H1 (cell line): Measurements from ENCODE around the gene CACNA2D3. TPM values are rescaled to one million over a fixed set of nuclear protein-coding genes. Genes with fewer than 3 reads are reported as not detected.

ENCODE experiments used
- CTCF ChIA-PET: fragments of 300-600 bp; sonication (Branson Sonifier 250); formaldehyde crosslinking; loops from one replicate; lab custom pipeline; 2021; ENCODE audit not compliant: partially characterized antibody; lab: Charles Lee
- POLR2A ChIA-PET: fragments of 300-600 bp; sonication (Branson Sonifier 250); formaldehyde crosslinking; loops from one replicate; lab custom pipeline; 2021; ENCODE audit warnings: inconsistent platforms; ENCODE audit not compliant: partially characterized antibody; lab: Charles Lee
- DNase-seq, 2 experiments: peaks; one replicate each; pipeline versions ENCODE4 v3.0.0 to v3.0.0-alpha.2; 2010 to 2022; ENCODE audit warnings: low spot score in 2 of 2, low read depth in 1 of 2, mixed read lengths in 1 of 2
- FAIRE-seq: peaks from 2 replicates; lab custom pipeline; 2011; peaks lifted over from hg19 to GRCh38; lab: Jason Lieb, UNC
- H2AFZ ChIP-seq: 2 replicates; pipeline ENCODE4 v1.8.1; 2012; ENCODE audit warnings: low read length, inconsistent platforms
- H2AK5ac ChIP-seq: 2 replicates; pipeline ENCODE4 v1.6.1; 2013; ENCODE audit warnings: low read depth, low read length
- H2BK120ac ChIP-seq: replicated peaks from 2 replicates; pipeline ENCODE3; 2013; ENCODE audit warnings: low read depth, low read length, inconsistent platforms
- H2BK12ac ChIP-seq: 2 replicates; pipeline ENCODE4 v1.6.1; 2013; ENCODE audit warnings: low read depth, low read length
- H2BK15ac ChIP-seq: 2 replicates; pipeline ENCODE4 v1.6.1; 2013; ENCODE audit warnings: low read length
- H2BK20ac ChIP-seq: 2 replicates; pipeline ENCODE4 v1.6.1; 2013; ENCODE audit warnings: low read length
- H2BK5ac ChIP-seq: 2 replicates; pipeline ENCODE4 v1.6.1; 2013; ENCODE audit warnings: low read depth, low read length
- H3K14ac ChIP-seq: 2 replicates; pipeline ENCODE4 v1.6.1; 2013; ENCODE audit warnings: inconsistent platforms; ENCODE audit not compliant: insufficient read length
- H3K18ac ChIP-seq: 2 replicates; pipeline ENCODE4 v1.6.1; 2013; ENCODE audit warnings: low read length; ENCODE audit errors: extremely low read depth
- H3K23ac ChIP-seq: 2 replicates; pipeline ENCODE4 v1.6.1; 2013; ENCODE audit warnings: inconsistent platforms; ENCODE audit not compliant: insufficient read length
- H3K23me2 ChIP-seq: 2 replicates; pipeline ENCODE4 v1.6.1; 2013; ENCODE audit warnings: low read depth, low read length
- H3K27ac ChIP-seq: 2 replicates; pipeline ENCODE4 v1.6.1; 2011; ENCODE audit warnings: low read depth, low read length, inconsistent platforms
- H3K27me3 ChIP-seq, 4 experiments: replicated peaks in 1 of 4; 1 replicate in 1 of 4; 2 replicates in 3 of 4; pipeline versions ENCODE4 v1.6.1 to v1.8.1; 2011 to 2013; ENCODE audit warnings: low read length in 3 of 4, mild to moderate bottlenecking in 3 of 4, inconsistent platforms in 2 of 4, mixed read lengths in 2 of 4, moderate library complexity in 1 of 4; ENCODE audit not compliant: control insufficient read depth in 3 of 4, insufficient read depth in 3 of 4; ENCODE audit errors: extremely low read depth in 1 of 4
- H3K36me3 ChIP-seq, 4 experiments: 2 replicates each; pipeline versions ENCODE4 v1.6.1 to v1.8.1; 2011 to 2013; ENCODE audit warnings: mild to moderate bottlenecking in 4 of 4, low read length in 3 of 4, moderate library complexity in 2 of 4, control low read depth in 1 of 4, inconsistent platforms in 1 of 4; ENCODE audit not compliant: insufficient read depth in 4 of 4, control insufficient read depth in 2 of 4
- H3K4ac ChIP-seq: replicated peaks from 2 replicates; pipeline ENCODE3; 2013; ENCODE audit warnings: low read length, low read depth, mixed read lengths, inconsistent platforms; ENCODE audit not compliant: insufficient read length
- H3K4me1 ChIP-seq, 4 experiments: replicated peaks in 1 of 4; 1 replicate in 1 of 4; 2 replicates in 3 of 4; pipeline versions ENCODE4 v1.6.1 to v1.8.1; 2011 to 2013; ENCODE audit warnings: low read length in 3 of 4, inconsistent platforms in 2 of 4, mixed read lengths in 1 of 4; ENCODE audit not compliant: insufficient read depth in 4 of 4, control insufficient read depth in 3 of 4
- H3K4me2 ChIP-seq, 2 experiments: 2 replicates each; pipeline versions ENCODE4 v1.6.1 to v1.8.1; 2011 to 2013; ENCODE audit warnings: low read depth in 2 of 2, low read length in 2 of 2, control low read depth in 1 of 2, inconsistent platforms in 1 of 2, mild to moderate bottlenecking in 1 of 2; ENCODE audit not compliant: insufficient read depth in 1 of 2
- H3K4me3 ChIP-seq, 4 experiments: fragments of 200-600, 300-600 bp in 1 of 4; sonication (generic), shearing (Covaris generic), sonication (Bioruptor Twin) in 1 of 4; 2 replicates each; pipeline versions ENCODE4 v1.5.1 to v1.8.1; 2011 to 2016; ENCODE audit warnings: low read length in 4 of 4, low read depth in 3 of 4, control low read depth in 2 of 4, inconsistent platforms in 2 of 4, mild to moderate bottlenecking in 2 of 4, mixed read lengths in 1 of 4, moderate library complexity in 1 of 4; ENCODE audit not compliant: insufficient read depth in 2 of 4; ENCODE audit errors: extremely low read depth in 1 of 4
- H3K56ac ChIP-seq: replicated peaks from 2 replicates; pipeline ENCODE3; 2013; ENCODE audit warnings: low read depth, mild to moderate bottlenecking, mixed read lengths, low read length, inconsistent platforms; ENCODE audit not compliant: insufficient read length
- H3K79me1 ChIP-seq: 2 replicates; pipeline ENCODE4 v1.6.1; 2013; ENCODE audit warnings: low read depth, low read length, control low read depth
- H3K79me2 ChIP-seq, 2 experiments: 2 replicates each; pipeline versions ENCODE4 v1.6.1 to v1.8.1; 2012 to 2013; ENCODE audit warnings: low read length in 2 of 2, mild to moderate bottlenecking in 2 of 2, inconsistent platforms in 1 of 2; ENCODE audit not compliant: insufficient read depth in 2 of 2, control insufficient read depth in 1 of 2
- H3K9ac ChIP-seq, 4 experiments: replicated peaks in 1 of 4; 1 replicate in 1 of 4; 2 replicates in 3 of 4; pipeline versions ENCODE4 v1.6.1 to v1.8.1; 2011 to 2013; ENCODE audit warnings: low read depth in 3 of 4, low read length in 3 of 4, control low read depth in 2 of 4, mild to moderate bottlenecking in 2 of 4, moderate library complexity in 2 of 4, inconsistent platforms in 1 of 4; ENCODE audit errors: extremely low read depth in 1 of 4
- H3K9me3 ChIP-seq, 2 experiments: 2 replicates each; pipeline versions ENCODE4 v1.6.1 to v1.8.1; 2012 to 2013; ENCODE audit warnings: mild to moderate bottlenecking in 2 of 2, moderate library complexity in 2 of 2, control low read depth in 1 of 2, inconsistent platforms in 1 of 2, low read depth in 1 of 2, low read length in 1 of 2, mixed read lengths in 1 of 2; ENCODE audit not compliant: insufficient read depth in 2 of 2
- H4K20me1 ChIP-seq, 2 experiments: replicated peaks in 1 of 2; 2 replicates each; pipeline versions ENCODE3 to v1.8.1; 2011 to 2013; ENCODE audit warnings: inconsistent platforms in 2 of 2, low read length in 2 of 2, mild to moderate bottlenecking in 1 of 2; ENCODE audit not compliant: insufficient read depth in 2 of 2, control insufficient read depth in 1 of 2
- H4K5ac ChIP-seq: 2 replicates; pipeline ENCODE4 v1.6.1; 2013; ENCODE audit warnings: low read length, low read depth, mixed read lengths, inconsistent platforms; ENCODE audit not compliant: insufficient read length
- H4K8ac ChIP-seq: 2 replicates; pipeline ENCODE4 v1.8.0; 2013; ENCODE audit warnings: mild to moderate bottlenecking, moderate library complexity, low read length, inconsistent platforms; ENCODE audit not compliant: insufficient read depth; ENCODE audit errors: extremely low read depth
- H4K91ac ChIP-seq: replicated peaks from 2 replicates; pipeline ENCODE3; 2013; ENCODE audit warnings: low read length, mixed read lengths, inconsistent platforms; ENCODE audit not compliant: insufficient read length
- CHD2 ChIP-seq: IDR thresholded peaks from 2 replicates; pipeline ENCODE4 v1.6.1; 2012; ENCODE audit warnings: low read length, improper control_type of control experiment
- CREB1 ChIP-seq: IDR thresholded peaks from 2 replicates; pipeline ENCODE4 v1.6.1; 2012; ENCODE audit warnings: inconsistent platforms
- CTBP2 ChIP-seq: IDR thresholded peaks from 2 replicates; pipeline ENCODE4 v1.7.0; 2011; ENCODE audit warnings: borderline replicate concordance, mild to moderate bottlenecking, moderate library complexity, mixed read lengths, low read length; ENCODE audit not compliant: insufficient read depth, insufficient read length
- EZH2 ChIP-seq: fragments of 200-600 bp; sonication (generic); IDR thresholded peaks from 2 replicates; pipeline ENCODE4 v1.7.1; 2012; ENCODE audit warnings: low read depth, mild to moderate bottlenecking, moderate library complexity, low read length, inconsistent platforms; ENCODE audit not compliant: severe bottlenecking
- KDM1A ChIP-seq: fragments of 200-600, 300-600 bp; sonication (generic); IDR thresholded peaks from 2 replicates; pipeline ENCODE4 v1.7.1; 2016; ENCODE audit warnings: mild to moderate bottlenecking, low read length, borderline replicate concordance
- MAX ChIP-seq: IDR thresholded peaks from 2 replicates; pipeline ENCODE4 v1.6.1; 2012; ENCODE audit warnings: inconsistent platforms
- POU5F1 ChIP-seq: IDR thresholded peaks from 2 replicates; pipeline ENCODE4 v1.6.1; 2011; ENCODE audit warnings: low read depth, mild to moderate bottlenecking, low read length, moderate library complexity
- TAF1 ChIP-seq: IDR thresholded peaks from 2 replicates; pipeline ENCODE4 v1.6.1; 2011; ENCODE audit warnings: mild to moderate bottlenecking, low read depth, low read length
- TAF7 ChIP-seq: optimal IDR thresholded peaks from 2 replicates; pipeline ENCODE3; 2011; ENCODE audit warnings: low read depth, mild to moderate bottlenecking, inconsistent platforms, low read length, moderate library complexity, borderline replicate concordance
- TCF12 ChIP-seq: IDR thresholded peaks from 2 replicates; pipeline ENCODE4 v1.6.1; 2011; ENCODE audit warnings: low read depth, mild to moderate bottlenecking, low read length
- WGBS, 2 experiments: shearing (Covaris generic) in 1 of 2; methylation state at CpG; one replicate each; pipeline versions ENCODE4 v1.1.6 to v1.1.7; 2013 to 2015; ENCODE audit warnings: low lambda C conversion rate in 2 of 2, mixed read lengths in 2 of 2, inconsistent platforms in 1 of 2, low coverage in 1 of 2, missing lambda C conversion rate in 1 of 2; ENCODE audit not compliant: insufficient replicate concordance in 2 of 2, insufficient coverage in 1 of 2, insufficient read length in 1 of 2; ENCODE audit errors: extremely low coverage in 1 of 2, missing lambda C conversion rate in 1 of 2; 5-methylcytosine and 5-hydroxymethylcytosine counted together
- polyA plus RNA-seq, 7 experiments: library from polyadenylated mRNA; depleted of rRNA in 3 of 7; stranded (reverse) in 5 of 7; unstranded in 2 of 7; fragments of >200 nt in 5 of 7; fragments of 200-250 nt in 2 of 7; gene quantifications; 1 replicate in 5 of 7; 2 replicates in 1 of 7; 4 replicates in 1 of 7; pipeline versions ENCODE4 v1.2.1 to v1.2.3, GENCODE V29; 2011 to 2013; ENCODE audit warnings: missing spikeins in 2 of 7, mixed read lengths in 2 of 7
- total RNA-seq: library from RNA; stranded (reverse); fragmentation: NEBNext Ultra II Directional; extraction: Animal tissue kit (Norgen Biotek cat#: 25700); gene quantifications from 2 replicates; pipeline ENCODE4 v1.2.1, GENCODE V29; 2021
- TF ChIP-seq, protein P1 (sequence below): IDR thresholded peaks from 2 replicates; pipeline ENCODE4 v1.6.1; 2011; ENCODE audit warnings: low read length, improper control_type of control experiment

CACNA2D3 gene
- total and polyA plus RNA-seq, 2 of the 8 experiments (the other 6 are each of a cell fraction or from before 2014, with no cell fraction given): 1.5 to 1.8 TPM

- DNase-seq (no peak), FAIRE-seq (no peak)
- H2BK20ac ChIP-seq: no peak overlapping the region
- no peak overlapping the region for H2AK5ac ChIP-seq
- no peak overlapping the region for H2BK12ac ChIP-seq
- H3K4me1 ChIP-seq: peaks cover 2 to 9% (median 5%) of the 10 kb centered on the region in 4 experiments; a peak in 6 of 7 replicates
- no peak overlapping the region for H4K5ac ChIP-seq
- ChIA-PET POLR2A (no interaction called here), CTCF (interaction anchor here (0.7 to 0.8 kb wide), 2 partner anchors 9 to 55 kb away, joined by 3 read pairs; no protein-coding TSS in a partner anchor)
- no peak overlapping the region for H3K4me2 ChIP-seq
- H3K14ac ChIP-seq: no peak overlapping the region
- no peaks in the 10 kb centered on the region for H3K9me3 ChIP-seq
- H3K4me3 ChIP-seq: no peak overlapping the region
- H3K27ac ChIP-seq: no peak overlapping the region
- H3K79me1 ChIP-seq: no peaks in the 10 kb centered on the region
- no peaks in the 10 kb centered on the region for H3K36me3 ChIP-seq
- no peak overlapping the region for H3K9ac ChIP-seq
- no peak overlapping the region for H4K91ac ChIP-seq
- H3K79me2 ChIP-seq: no peaks in the 10 kb centered on the region
- no peaks in the 10 kb centered on the region for H3K27me3 ChIP-seq
- no peaks in the 10 kb centered on the region for H4K20me1 ChIP-seq
- no peak overlapping the region for H3K23ac ChIP-seq
- no peak overlapping the region for H2BK15ac ChIP-seq
- H3K56ac ChIP-seq: no peak overlapping the region
- WGBS, 2 experiments: 84% methylated on average over 4 of the region's 4 CpGs; no CpG with 5 or more reads in 1 of the 2 experiments
- no peak overlapping the region for H2BK120ac ChIP-seq
- no peaks in the 10 kb centered on the region; the same call in 1 of the 2 replicates for H3K23me2 ChIP-seq
- H3K18ac ChIP-seq: no peak overlapping the region
- no peak overlapping the region for H2BK5ac ChIP-seq
- H2AFZ ChIP-seq: no peak overlapping the region
- H3K4ac ChIP-seq: no peak overlapping the region
- no peak overlapping the region for H4K8ac ChIP-seq
- TF ChIP-seq TAF7 (no peak), EZH2 (no peak), MAX (no peak), CHD2 (no peak), TCF12 (no peak), CREB1 (no peak), POU5F1 (no peak), KDM1A (no peak), TAF1 (no peak), CTBP2 (no peak)
- TF ChIP-seq, protein P1, sequence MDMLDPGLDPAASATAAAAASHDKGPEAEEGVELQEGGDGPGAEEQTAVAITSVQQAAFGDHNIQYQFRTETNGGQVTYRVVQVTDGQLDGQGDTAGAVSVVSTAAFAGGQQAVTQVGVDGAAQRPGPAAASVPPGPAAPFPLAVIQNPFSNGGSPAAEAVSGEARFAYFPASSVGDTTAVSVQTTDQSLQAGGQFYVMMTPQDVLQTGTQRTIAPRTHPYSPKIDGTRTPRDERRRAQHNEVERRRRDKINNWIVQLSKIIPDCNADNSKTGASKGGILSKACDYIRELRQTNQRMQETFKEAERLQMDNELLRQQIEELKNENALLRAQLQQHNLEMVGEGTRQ: no peak
Measured at GRCh38 chr3:55009372-55009771, 887.0 kb downstream of the CACNA2D3 start.
